ENCODE measurements around the gene XRCC1.
"Not testable (repeated sequence)": the region's sequence is repeated elsewhere in the genome, so short reads cannot be mapped to it uniquely, and the experiment has no call there.

XRCC1 gene

DNA sequence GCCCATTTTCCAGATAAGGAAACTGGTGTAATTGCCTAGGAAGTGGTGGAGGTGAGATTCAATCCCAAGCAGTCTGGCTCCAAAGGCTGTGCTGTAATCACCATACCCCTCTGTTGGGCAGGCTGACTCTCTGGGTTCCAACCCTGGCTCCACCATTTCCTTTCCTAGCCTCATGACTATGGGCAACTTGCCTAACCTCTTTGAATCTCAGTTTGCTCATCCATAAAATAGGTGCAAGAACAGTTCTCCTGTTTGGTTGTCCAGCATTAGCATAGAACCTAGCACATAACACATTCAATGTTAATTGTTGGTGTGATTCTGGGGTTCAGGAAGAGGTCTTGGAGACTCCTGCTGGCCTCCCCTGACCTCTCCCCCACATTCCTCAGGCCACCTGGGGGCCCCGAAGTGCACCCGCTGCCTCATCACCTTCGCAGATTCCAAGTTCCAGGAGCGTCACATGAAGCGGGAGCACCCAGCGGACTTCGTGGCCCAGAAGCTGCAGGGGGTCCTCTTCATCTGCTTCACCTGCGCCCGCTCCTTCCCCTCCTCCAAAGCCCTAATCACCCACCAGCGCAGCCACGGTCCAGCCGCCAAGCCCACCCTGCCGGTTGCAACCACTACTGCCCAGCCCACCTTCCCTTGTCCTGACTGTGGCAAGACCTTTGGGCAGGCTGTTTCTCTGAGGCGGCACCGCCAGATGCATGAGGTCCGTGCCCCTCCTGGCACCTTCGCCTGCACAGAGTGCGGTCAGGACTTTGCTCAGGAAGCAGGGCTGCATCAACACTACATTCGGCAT, 23.3 kb upstream of the XRCC1 start:
- DNase-seq, result no peak

DNA sequence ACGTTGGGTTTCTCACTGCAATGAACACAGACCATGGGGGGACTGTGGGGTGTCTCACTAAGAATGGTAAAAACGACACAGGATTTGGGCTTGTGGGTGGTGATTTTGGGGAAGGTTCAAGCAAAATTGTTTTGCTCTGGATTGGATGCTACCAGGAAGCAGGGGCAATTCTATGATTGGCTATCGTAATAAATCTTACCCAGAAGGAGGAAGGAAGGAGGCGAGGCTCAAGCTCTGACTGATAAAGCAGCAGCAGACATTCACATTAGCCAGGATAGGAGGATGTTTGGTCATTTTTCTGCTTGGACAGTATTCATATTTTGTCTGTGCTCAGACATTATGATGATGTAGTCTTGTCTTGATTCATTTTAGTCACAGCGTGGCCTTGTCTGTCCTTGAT, 22.5 kb upstream of the XRCC1 start:
- DNase-seq, result no peak

DNA sequence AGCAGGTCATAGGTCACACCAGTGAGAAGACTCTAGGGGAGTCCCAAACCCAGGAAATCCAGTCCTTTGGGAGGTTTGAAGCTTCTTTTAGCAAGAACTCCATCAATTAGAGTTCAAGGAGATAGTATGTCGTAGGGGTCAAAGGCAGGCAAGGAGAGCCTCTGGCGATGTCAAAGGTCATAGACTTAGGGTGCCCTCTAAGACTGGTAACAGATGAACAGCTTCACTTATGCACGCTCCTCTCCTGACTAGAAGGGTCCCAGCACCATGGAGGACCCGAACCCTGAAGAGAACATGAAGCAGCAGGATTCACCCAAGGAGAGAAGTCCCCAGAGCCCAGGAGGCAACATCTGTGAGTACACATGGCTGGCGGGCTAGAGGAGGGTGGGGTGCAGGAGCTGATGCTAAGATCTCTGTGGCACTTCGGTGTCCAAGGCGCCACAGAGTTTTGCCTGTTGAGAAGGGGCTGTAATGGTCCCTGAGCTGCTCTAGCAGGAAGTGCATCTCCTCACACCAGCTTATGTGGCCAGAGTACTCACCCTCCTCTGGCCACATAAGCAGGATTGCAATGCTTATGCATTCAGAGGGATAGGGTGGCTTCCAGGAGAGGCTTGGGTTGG, 21.6 kb upstream of the XRCC1 start:
- no peak for DNase-seq

DNA sequence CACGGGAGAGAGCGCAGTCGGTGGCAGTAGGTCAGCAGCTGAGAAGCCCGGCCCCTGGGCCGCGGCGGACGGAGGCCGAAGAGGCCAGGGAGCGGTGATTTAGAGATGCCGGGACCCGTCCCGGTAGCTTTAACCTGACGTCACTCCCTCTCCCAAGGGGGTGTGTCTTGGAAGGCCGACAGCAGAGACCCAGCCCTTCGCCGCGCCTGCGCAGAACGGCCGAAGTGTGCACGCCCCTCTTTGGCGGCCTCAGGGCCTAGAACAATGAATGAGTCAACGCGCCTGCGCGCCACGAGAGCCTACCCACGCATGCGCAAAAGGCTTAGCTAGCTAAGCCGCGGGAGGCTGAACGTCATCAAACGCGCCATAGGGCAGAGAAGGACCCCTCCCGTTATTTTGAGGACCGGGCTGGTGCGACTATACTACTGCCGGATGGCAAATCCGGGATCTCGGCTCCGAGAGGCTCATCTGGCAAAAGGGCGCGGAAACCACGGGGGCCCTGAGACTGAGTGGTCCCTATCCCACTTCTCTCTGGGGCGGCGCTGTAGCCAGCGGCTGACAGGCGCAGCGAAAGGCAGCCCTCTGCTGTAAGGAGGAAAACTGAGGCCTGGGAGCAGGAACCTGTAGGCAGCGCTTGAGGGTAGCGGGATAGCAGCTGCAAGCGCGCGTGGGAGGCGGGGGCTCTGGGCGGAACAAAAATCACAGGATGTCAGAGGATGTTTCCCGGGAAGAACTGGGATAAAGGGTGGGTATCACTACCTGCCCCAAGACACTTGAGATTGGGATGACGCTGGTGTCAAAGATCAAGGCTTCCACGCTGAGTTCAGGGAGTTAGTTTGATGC, 20.9 kb upstream of the XRCC1 start, which contains the start of the genes IRGQ and ZNF576:
TSS of gene IRGQ (minus strand) at position 136 of the 843 bp plus-strand sequence. CDS start 796 bp downstream, outside the sequence.
TSS of gene ZNF576 (plus strand) at position 597 of the 843 bp plus-strand sequence. CDS start 514 bp downstream, outside the sequence.
- peak; percentile 100 for DNase-seq

DNA sequence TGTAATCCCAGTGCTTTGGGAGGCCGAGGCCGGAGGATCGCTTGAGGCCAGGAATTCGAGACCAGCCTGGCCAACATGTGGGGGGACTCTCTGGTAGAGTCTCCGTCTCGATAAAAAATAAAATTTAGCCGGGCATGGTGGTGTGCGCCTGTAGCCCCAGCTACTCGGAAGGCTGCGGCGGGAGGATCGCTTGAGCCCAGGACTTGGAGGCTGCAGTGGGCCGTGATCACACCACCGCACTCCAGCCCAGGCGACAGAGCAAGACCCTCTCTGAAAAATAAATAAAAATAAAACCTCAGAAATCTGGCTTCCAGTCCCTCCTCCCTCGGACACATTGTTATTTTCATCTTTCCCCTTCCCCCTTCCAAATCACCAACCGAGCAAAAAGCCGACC, 20.3 kb upstream of the XRCC1 start:
- DNase-seq, result no peak

GRCh38 chr19:43594710-43595604, 19.6 kb upstream of the XRCC1 start:
- DNase-seq, result peak; percentile 79

GRCh38 chr19:43594081-43594697, 18.9 kb upstream of the XRCC1 start:
- DNase-seq, result no peak

DNA sequence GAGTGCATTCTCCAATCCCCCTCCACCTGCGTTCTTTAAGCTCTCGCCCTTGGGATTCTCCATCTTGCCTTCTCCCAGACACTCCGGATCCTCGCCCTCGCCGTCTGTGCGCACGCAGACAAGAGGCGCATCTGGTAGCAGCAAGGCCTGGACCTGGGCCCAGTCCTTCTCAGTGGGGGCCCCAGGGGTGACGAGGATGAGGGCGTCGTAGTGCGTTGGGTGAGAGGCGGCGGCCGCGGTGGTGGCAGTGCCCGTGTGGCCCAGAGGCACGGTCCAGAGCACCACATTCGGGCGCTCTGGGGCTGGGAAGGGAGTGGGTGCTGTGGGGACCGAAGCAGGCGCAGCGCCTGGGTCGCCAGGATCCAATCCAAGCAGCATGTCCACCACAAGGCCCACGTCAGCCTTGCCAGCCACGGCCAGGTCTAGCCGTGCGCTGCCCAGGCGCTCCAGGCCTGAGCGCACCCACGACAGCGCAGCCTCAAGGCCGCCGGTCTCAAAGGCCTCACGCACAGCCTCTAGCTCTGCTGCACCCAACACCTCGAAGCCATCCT, 17.5 kb upstream of the XRCC1 start:
- no peak for DNase-seq

DNA sequence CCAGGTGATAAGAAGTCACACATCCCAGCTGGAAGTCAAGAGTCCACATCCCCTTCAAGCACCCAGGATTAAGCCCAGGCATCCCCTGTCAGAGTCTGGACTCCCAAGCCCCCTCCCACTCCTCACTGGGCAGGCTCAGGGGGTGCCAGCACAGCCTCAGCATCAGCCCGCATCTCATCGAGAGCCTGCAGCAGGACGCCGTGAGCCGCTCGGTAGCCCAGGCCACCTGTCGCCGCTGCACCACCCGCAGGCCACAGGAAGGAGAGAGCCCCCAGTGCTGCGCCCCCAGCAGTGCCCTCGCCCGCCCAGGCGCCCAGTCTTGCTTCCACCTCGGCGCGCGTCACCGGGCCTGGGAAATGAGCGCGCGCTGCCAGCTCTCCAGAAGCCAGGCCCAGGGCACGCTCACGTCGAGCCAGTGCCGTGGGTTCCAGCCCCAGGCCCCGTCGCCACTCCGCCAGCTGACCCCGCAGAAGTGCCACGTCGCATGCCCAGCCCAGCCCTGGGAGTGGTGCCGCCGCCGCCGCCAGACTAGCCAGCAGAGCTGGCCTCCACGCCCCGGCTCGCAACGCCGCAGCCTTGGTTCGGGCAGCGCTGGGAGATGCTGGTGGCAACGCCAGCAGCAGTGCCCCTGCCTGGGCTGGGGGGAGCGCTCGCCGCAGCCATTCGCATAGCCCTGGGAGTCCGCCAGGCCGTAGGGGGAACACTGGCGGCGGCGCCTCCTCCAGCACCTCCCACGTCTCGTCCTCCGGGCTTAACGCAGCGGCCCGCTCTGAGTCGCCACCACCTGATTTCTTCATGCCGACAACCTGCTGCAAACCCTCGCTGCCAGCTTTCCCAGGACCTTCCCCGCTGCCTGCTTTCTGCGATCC, 16.8 kb upstream of the XRCC1 start:
- no peak for DNase-seq

DNA sequence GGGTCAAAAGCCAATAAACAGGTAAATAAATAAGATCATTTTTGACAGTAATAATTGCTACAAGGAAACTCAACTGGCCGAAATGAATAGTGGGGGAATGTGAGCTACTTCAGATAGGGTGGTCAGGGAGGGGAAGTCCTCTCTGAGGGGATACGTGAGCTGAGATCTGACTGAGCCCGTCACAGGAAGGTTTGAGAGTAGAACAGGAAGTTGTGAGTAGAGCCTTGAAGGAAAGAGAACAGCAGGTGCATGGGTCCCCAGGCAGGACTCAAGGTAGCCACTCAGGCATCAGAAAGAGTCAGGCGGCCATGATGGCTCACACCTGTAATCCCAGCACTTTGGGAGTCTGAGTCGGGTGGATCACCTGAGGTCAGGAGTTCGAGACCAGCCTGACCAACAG, 14.4 kb upstream of the XRCC1 start:
- no peak for DNase-seq

DNA sequence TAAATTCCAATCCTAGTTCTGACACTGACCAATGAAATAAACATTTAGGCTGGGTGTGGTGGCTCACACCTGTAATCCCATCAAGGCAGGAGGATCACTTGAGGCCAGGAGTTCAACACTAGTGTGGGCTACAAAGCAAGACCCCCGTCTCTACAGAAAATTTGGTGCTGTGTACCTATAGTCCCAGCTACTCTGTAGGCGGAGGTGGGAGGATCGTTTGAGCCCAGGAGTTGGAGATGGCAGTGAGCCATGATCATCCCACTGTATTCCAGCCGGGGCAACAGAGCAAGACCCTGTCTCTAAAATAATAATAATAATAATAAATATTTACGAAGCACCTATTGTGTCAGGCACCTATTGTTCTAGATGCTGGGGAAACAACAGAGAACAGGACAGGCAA, 13.9 kb upstream of the XRCC1 start:
- DNase-seq, result no peak

- not testable (repeated sequence) for DNase-seq
Measured at GRCh38 chr19:43587029-43587428, 11.7 kb upstream of the XRCC1 start.

GRCh38 chr19:43586346-43586745, 11.0 kb upstream of the XRCC1 start:
- DNase-seq, result no peak

GRCh38 chr19:43584484-43584883, 9.2 kb upstream of the XRCC1 start:
- DNase-seq, result no peak

DNA sequence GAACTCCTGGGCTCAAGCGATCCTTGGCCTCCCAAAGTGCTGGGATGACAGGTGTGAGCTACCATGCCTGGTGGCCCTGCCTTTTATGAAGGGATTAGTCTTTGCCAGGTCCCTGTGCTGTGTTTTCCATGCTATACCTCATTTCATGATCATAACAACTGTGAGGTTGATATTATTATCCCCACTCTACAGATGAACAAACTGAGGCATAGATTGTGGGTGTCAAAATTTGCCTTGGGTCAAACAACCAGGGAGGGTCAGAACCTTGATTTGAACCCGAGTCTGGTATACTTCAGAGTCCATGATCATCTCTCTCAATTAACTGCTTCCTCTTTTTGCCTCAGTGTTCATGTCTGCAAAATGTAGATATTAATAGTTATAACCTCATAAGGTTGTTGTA, 7.2 kb upstream of the XRCC1 start:
- DNase-seq, result no peak

- DNase-seq, result no peak
Measured at GRCh38 chr19:43581467-43581866, 6.1 kb upstream of the XRCC1 start.

- DNase-seq, result no peak
Measured at GRCh38 chr19:43578787-43579186, 3.5 kb upstream of the XRCC1 start.

GRCh38 chr19:43575955-43576878, 890 bp upstream of the XRCC1 start:
- DNase-seq, result no peak

- no peak for DNase-seq
Measured at GRCh38 chr19:43574424-43575155, 737 bp downstream of the XRCC1 start.

All from retina (tissue), 1 donor.